HepG2 (cell line): ENCODE data around the gene JMJD6. TPM values are rescaled to one million over a fixed set of nuclear protein-coding genes. Genes with fewer than 3 reads are reported as not detected.
A peak's percentile ranks its signal among the peaks of the same experiment; 100 is the strongest.

ENCODE experiments used
- CEBPG ChIP-seq: IDR thresholded peaks from 2 replicates; pipeline ENCODE4 v1.6.1; 2016
- CENPX ChIP-seq: sonication (generic); formaldehyde crosslinking; IDR thresholded peaks from 2 replicates; pipeline ENCODE4 v1.9.0; 2021; ENCODE audit warnings: mild to moderate bottlenecking, missing genetic modification reagents, moderate library complexity
- MTF2 ChIP-seq: sonication (generic); formaldehyde crosslinking; IDR thresholded peaks from 2 replicates; pipeline ENCODE4 v1.5.0; 2020; ENCODE audit warnings: missing genetic modification reagents, borderline replicate concordance
- NFE2L2 ChIP-seq: fragments of 150-350 bp; IDR thresholded peaks from 2 replicates; pipeline ENCODE4 v1.6.1; 2014; ENCODE audit warnings: low read length
- SIX4 ChIP-seq: sonication (generic); formaldehyde crosslinking; IDR thresholded peaks from 2 replicates; pipeline ENCODE4 v1.4.0; 2020; ENCODE audit warnings: missing genetic modification reagents
- ZEB1 ChIP-seq: IDR thresholded peaks from 2 replicates; pipeline ENCODE4 v1.6.1; 2012; ENCODE audit warnings: mild to moderate bottlenecking, low read depth, inconsistent platforms; ENCODE audit not compliant: insufficient replicate concordance
- ZNF124 ChIP-seq: sonication (generic); formaldehyde crosslinking; IDR thresholded peaks from 2 replicates; pipeline ENCODE4 v1.4.0; 2020; ENCODE audit warnings: missing genetic modification reagents
- ZNF256 ChIP-seq: sonication (generic); formaldehyde crosslinking; conservative IDR thresholded peaks from 2 replicates; pipeline ENCODE4 v1.4.0; 2020; ENCODE audit warnings: missing genetic modification reagents
- ZNF776 ChIP-seq: sonication (generic); formaldehyde crosslinking; IDR thresholded peaks from 2 replicates; pipeline ENCODE4 v1.4.0; 2020; ENCODE audit warnings: mild to moderate bottlenecking, missing genetic modification reagents
- ZSCAN25 ChIP-seq: sonication (generic); formaldehyde crosslinking; IDR thresholded peaks from 2 replicates; pipeline ENCODE4 v1.8.0; 2022; ENCODE audit warnings: mild to moderate bottlenecking, missing genetic modification reagents
- polyA plus RNA-seq, 8 experiments: library from polyadenylated mRNA; depleted of rRNA in 3 of 8; stranded (reverse) in 7 of 8; unstranded in 1 of 8; fragments of >200 nt; fragmentation: Illumina TruSeq in 4 of 8; extraction: Trizol in 4 of 8; gene quantifications; 2 replicates each; pipeline versions ENCODE4 v1.2.1 to v1.2.3, GENCODE V29; 2011 to 2016; ENCODE audit warnings: low read depth in 4 of 8, missing spikeins in 1 of 8, mixed read lengths in 1 of 8; ENCODE audit not compliant: insufficient read depth in 1 of 8
- total RNA-seq, 5 experiments: library from RNA; depleted of rRNA; stranded (reverse); fragments of >200 nt; fragmentation: Illumina TruSeq; extraction: Trizol; gene quantifications; 2 replicates each; pipeline ENCODE4 v1.2.3, GENCODE V29; 2016; ENCODE audit warnings: low read depth in 1 of 5
- TF ChIP-seq, protein P1 (sequence below): IDR thresholded peaks from 2 replicates; pipeline ENCODE4 v1.6.1; 2018; ENCODE audit warnings: missing genetic modification reagents, mild to moderate bottlenecking, missing compliant biosample characterization
- TF ChIP-seq, protein P2 (sequence below): sonication (generic); formaldehyde crosslinking; IDR thresholded peaks from 2 replicates; pipeline ENCODE4 v1.4.0; 2020; ENCODE audit warnings: missing genetic modification reagents, borderline replicate concordance
- TF ChIP-seq, protein P3 (sequence below): sonication (generic); formaldehyde crosslinking; IDR thresholded peaks from 2 replicates; pipeline ENCODE4 v1.8.1; 2023; ENCODE audit warnings: missing genetic modification reagents, mild to moderate bottlenecking, borderline replicate concordance
- TF ChIP-seq, protein P4 (sequence below): sonication (generic); formaldehyde crosslinking; IDR thresholded peaks from 2 replicates; pipeline ENCODE4 v1.4.0; 2020; ENCODE audit warnings: missing genetic modification reagents
- TF ChIP-seq, protein P5 (sequence below): IDR thresholded peaks from 2 replicates; pipeline ENCODE4 v1.6.1; 2016; ENCODE audit warnings: mild to moderate bottlenecking, missing biosample characterization, missing genetic modification reagents
- TF ChIP-seq, protein P6 (sequence below), 2 experiments: sonication (generic) in 1 of 2; formaldehyde crosslinking in 1 of 2; IDR thresholded peaks; 2 replicates each; pipeline versions ENCODE4 v1.4.0 to v1.6.1; 2018 to 2020; ENCODE audit warnings: missing genetic modification reagents in 2 of 2, borderline replicate concordance in 1 of 2, low read depth in 1 of 2, mild to moderate bottlenecking in 1 of 2, missing biosample characterization in 1 of 2
- TF ChIP-seq, protein P7 (sequence below): sonication (generic); formaldehyde crosslinking; IDR thresholded peaks from 2 replicates; pipeline ENCODE4 v1.4.0; 2020; ENCODE audit warnings: missing genetic modification reagents

Gene JMJD6
- total and polyA plus RNA-seq, 2 of the 13 experiments (the other 11 are each of a cell fraction or from before 2014, with no cell fraction given): 33.6 to 41.0 TPM

DNA sequence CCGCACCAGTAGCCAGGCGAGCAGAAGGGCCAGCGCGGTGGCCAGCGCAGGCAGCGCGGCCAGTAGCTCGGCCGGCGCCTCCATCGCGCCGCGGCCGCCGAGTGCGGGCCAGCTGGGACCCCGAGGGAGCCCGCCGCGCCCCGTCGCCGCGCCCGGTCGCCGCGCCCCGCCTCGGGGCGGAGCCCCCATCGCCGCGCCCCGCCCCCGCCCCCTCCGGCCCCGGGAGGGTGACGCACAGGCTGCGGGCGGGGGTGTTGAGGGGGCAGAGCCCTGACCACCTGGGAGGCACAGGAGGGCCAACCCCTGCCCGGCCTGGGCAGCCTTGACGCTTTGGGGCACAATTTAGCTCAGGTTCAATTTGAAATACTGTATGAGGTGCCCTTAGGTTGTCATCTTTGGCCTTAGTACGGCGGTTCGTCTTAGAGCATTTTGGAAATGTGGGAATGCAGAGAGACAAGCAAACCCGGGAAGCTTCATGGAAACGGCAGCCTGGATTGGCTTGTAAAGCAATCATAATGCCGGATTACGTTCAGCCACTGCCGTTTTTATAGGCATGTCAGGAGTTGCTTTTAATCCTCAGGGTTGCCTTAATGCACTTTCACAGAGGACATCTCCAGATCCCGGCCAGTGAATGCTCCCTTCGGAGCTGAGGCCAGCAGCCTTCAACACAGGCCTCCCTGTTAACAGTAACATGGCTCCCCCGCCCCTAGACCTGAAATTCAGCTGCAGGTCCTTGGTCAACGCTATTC, 15.4 kb downstream of the JMJD6 start, which contains the start of gene MXRA7 (continued):
- TF ChIP-seq, protein P1, sequence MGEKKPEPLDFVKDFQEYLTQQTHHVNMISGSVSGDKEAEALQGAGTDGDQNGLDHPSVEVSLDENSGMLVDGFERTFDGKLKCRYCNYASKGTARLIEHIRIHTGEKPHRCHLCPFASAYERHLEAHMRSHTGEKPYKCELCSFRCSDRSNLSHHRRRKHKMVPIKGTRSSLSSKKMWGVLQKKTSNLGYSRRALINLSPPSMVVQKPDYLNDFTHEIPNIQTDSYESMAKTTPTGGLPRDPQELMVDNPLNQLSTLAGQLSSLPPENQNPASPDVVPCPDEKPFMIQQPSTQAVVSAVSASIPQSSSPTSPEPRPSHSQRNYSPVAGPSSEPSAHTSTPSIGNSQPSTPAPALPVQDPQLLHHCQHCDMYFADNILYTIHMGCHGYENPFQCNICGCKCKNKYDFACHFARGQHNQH (CRISPR knock-in tag): peak; percentile 53; the same call in 1 of the 2 replicates
- TF ChIP-seq MTF2 (no peak), ZNF776 (CRISPR knock-in tag) (no peak), ZEB1 (peak; percentile 66), NFE2L2 (no peak), CENPX (no peak), CEBPG (CRISPR knock-in tag) (no peak), SIX4 (CRISPR knock-in tag) (0 out of 2 replicates have a peak, but pooled peaks have one; percentile 16), ZSCAN25 (CRISPR knock-in tag) (0 out of 2 replicates have a peak, but pooled peaks have one; percentile 35), ZNF124 (CRISPR knock-in tag) (0 out of 2 replicates have a peak, but pooled peaks have one; percentile 29), ZNF256 (CRISPR knock-in tag) (0 out of 2 replicates have a peak, but pooled peaks have one; percentile 40)
- TF ChIP-seq, protein P2, sequence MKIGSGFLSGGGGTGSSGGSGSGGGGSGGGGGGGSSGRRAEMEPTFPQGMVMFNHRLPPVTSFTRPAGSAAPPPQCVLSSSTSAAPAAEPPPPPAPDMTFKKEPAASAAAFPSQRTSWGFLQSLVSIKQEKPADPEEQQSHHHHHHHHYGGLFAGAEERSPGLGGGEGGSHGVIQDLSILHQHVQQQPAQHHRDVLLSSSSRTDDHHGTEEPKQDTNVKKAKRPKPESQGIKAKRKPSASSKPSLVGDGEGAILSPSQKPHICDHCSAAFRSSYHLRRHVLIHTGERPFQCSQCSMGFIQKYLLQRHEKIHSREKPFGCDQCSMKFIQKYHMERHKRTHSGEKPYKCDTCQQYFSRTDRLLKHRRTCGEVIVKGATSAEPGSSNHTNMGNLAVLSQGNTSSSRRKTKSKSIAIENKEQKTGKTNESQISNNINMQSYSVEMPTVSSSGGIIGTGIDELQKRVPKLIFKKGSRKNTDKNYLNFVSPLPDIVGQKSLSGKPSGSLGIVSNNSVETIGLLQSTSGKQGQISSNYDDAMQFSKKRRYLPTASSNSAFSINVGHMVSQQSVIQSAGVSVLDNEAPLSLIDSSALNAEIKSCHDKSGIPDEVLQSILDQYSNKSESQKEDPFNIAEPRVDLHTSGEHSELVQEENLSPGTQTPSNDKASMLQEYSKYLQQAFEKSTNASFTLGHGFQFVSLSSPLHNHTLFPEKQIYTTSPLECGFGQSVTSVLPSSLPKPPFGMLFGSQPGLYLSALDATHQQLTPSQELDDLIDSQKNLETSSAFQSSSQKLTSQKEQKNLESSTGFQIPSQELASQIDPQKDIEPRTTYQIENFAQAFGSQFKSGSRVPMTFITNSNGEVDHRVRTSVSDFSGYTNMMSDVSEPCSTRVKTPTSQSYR (CRISPR knock-in tag): 0 out of 2 replicates have a peak, but pooled peaks have one; percentile 22
- TF ChIP-seq, protein P3, sequence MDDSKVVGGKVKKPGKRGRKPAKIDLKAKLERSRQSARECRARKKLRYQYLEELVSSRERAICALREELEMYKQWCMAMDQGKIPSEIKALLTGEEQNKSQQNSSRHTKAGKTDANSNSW (CRISPR knock-in tag): no peak
- TF ChIP-seq, protein P4, sequence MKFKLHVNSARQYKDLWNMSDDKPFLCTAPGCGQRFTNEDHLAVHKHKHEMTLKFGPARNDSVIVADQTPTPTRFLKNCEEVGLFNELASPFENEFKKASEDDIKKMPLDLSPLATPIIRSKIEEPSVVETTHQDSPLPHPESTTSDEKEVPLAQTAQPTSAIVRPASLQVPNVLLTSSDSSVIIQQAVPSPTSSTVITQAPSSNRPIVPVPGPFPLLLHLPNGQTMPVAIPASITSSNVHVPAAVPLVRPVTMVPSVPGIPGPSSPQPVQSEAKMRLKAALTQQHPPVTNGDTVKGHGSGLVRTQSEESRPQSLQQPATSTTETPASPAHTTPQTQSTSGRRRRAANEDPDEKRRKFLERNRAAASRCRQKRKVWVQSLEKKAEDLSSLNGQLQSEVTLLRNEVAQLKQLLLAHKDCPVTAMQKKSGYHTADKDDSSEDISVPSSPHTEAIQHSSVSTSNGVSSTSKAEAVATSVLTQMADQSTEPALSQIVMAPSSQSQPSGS (CRISPR knock-in tag): 0 out of 2 replicates have a peak, but pooled peaks have one; percentile 44
- TF ChIP-seq, protein P5, sequence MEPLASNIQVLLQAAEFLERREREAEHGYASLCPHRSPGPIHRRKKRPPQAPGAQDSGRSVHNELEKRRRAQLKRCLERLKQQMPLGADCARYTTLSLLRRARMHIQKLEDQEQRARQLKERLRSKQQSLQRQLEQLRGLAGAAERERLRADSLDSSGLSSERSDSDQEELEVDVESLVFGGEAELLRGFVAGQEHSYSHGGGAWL (CRISPR knock-in tag): 0 out of 2 replicates have a peak, but pooled peaks have one; percentile 16
- TF ChIP-seq, protein P6, sequence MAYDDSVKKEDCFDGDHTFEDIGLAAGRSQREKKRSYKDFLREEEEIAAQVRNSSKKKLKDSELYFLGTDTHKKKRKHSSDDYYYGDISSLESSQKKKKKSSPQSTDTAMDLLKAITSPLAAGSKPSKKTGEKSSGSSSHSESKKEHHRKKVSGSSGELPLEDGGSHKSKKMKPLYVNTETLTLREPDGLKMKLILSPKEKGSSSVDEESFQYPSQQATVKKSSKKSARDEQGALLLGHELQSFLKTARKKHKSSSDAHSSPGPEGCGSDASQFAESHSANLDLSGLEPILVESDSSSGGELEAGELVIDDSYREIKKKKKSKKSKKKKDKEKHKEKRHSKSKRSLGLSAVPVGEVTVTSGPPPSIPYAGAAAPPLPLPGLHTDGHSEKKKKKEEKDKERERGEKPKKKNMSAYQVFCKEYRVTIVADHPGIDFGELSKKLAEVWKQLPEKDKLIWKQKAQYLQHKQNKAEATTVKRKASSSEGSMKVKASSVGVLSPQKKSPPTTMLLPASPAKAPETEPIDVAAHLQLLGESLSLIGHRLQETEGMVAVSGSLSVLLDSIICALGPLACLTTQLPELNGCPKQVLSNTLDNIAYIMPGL (CRISPR knock-in tag; IDR thresholded peaks at IDR 0.05; ENCODE audit: borderline replicate concordance in 1 of 2, low read depth in 1 of 2): peak in 1 of 2 experiments; percentile 38; a peak in 1 of 4 replicates
- TF ChIP-seq, protein P7, sequence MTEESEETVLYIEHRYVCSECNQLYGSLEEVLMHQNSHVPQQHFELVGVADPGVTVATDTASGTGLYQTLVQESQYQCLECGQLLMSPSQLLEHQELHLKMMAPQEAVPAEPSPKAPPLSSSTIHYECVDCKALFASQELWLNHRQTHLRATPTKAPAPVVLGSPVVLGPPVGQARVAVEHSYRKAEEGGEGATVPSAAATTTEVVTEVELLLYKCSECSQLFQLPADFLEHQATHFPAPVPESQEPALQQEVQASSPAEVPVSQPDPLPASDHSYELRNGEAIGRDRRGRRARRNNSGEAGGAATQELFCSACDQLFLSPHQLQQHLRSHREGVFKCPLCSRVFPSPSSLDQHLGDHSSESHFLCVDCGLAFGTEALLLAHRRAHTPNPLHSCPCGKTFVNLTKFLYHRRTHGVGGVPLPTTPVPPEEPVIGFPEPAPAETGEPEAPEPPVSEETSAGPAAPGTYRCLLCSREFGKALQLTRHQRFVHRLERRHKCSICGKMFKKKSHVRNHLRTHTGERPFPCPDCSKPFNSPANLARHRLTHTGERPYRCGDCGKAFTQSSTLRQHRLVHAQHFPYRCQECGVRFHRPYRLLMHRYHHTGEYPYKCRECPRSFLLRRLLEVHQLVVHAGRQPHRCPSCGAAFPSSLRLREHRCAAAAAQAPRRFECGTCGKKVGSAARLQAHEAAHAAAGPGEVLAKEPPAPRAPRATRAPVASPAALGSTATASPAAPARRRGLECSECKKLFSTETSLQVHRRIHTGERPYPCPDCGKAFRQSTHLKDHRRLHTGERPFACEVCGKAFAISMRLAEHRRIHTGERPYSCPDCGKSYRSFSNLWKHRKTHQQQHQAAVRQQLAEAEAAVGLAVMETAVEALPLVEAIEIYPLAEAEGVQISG (CRISPR knock-in tag): 0 out of 2 replicates have a peak, but pooled peaks have one; percentile 31
